ENCODE data around the gene HMOX2.

- TF ChIP-seq POLR2A (IDR thresholded peaks at IDR 0.05) (no peak), CTCF (IDR thresholded peaks at IDR 0.05) (no peak)
Observed at GRCh38 chr16:4461250-4462085, 14.7 kb upstream of the HMOX2 start.
